Measurements from ENCODE around the gene CHST15. TPM values are rescaled to one million over a fixed set of nuclear protein-coding genes. Genes with fewer than 3 reads are reported as not detected.

CHST15 gene
- total RNA-seq, 2 donors from 2014 or later: 18.5 to 21.5 TPM

DNA sequence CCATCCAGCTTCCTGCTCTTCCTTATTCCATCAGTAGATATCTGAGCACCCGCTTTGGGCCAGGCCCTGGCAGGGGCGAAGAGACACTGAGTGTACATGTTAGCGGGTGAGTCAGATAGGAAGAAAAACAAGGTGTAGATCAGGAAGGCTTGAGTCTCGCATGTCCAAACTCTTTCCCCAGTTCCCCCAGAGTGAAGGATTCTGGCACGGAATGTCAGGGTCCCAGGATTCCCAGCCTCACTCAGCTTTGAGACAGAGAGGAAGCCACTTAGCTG lies 24.1 kb upstream of the CHST15 start:
- ATAC-seq (no peak), DNase-seq (no peak)
- Histone ChIP-seq H3K4me1 (no peaks in the 10 kb centered on the region), H3K27ac (no peak overlapping the region), H3K36me3 (replicated peaks in 1 of 2; ENCODE audit: insufficient read depth in 1 of 2, low read depth in 2 of 2) (no peaks in the 10 kb centered on the region), H3K27me3 (no peaks in the 10 kb centered on the region), H3K4me3 (no peak overlapping the region), H3K9me3 (no peaks in the 10 kb centered on the region)
- TF ChIP-seq POLR2A (IDR thresholded peaks at IDR 0.05) (no peak), CTCF (IDR thresholded peaks at IDR 0.05) (no peak)
- WGBS, 2 donors: 85 to 86% methylated on average over 5 of the region's 5 CpGs
- intact Hi-C loops (cut with DNase I): no loop called here

- 54 to 56% methylated on average over 10 to 12 of the region's 12 CpGs for WGBS, 2 donors
- Histone ChIP-seq H3K27ac (no peak overlapping the region), H3K9me3 (no peaks in the 10 kb centered on the region), H3K4me3 (no peak overlapping the region), H3K36me3 (replicated peaks in 1 of 2; ENCODE audit: insufficient read depth in 1 of 2, low read depth in 2 of 2) (no peaks in the 10 kb centered on the region), H3K4me1 (no peaks in the 10 kb centered on the region), H3K27me3 (no peaks in the 10 kb centered on the region)
- peak in 1 of 4 donors; percentile 23 for DNase-seq
- intact Hi-C loops (cut with DNase I): no loop called here
- TF ChIP-seq POLR2A (IDR thresholded peaks at IDR 0.05) (no peak), CTCF (IDR thresholded peaks at IDR 0.05) (no peak)
- ATAC-seq: no peak
Measured at GRCh38 chr10:124116771-124117510, 23.5 kb upstream of the CHST15 start.

GRCh38 chr10:124114696-124115095 lies 21.3 kb upstream of the CHST15 start:
- H3K4me3 ChIP-seq: no peak overlapping the region
- no peak overlapping the region for H3K27ac ChIP-seq
- TF ChIP-seq CTCF (IDR thresholded peaks at IDR 0.05): no peak
- TF ChIP-seq POLR2A (IDR thresholded peaks at IDR 0.05): no peak
- WGBS, 2 donors: 85 to 87% methylated on average over 4 of the region's 4 CpGs
- H3K36me3 ChIP-seq (replicated peaks in 1 of 2; ENCODE audit: insufficient read depth in 1 of 2, low read depth in 2 of 2): no peaks in the 10 kb centered on the region
- DNase-seq (no peak), ATAC-seq (no peak)
- intact Hi-C loops (cut with DNase I): no loop called here
- H3K27me3 ChIP-seq: no peaks in the 10 kb centered on the region
- no peaks in the 10 kb centered on the region for H3K4me1 ChIP-seq
- no peaks in the 10 kb centered on the region for H3K9me3 ChIP-seq

GRCh38 chr10:124112891-124113580 lies 19.6 kb upstream of the CHST15 start:
- H3K4me1 ChIP-seq: no peaks in the 10 kb centered on the region
- no peak for ATAC-seq
- no peak for TF ChIP-seq POLR2A (IDR thresholded peaks at IDR 0.05)
- TF ChIP-seq CTCF (IDR thresholded peaks at IDR 0.05): no peak

DNA sequence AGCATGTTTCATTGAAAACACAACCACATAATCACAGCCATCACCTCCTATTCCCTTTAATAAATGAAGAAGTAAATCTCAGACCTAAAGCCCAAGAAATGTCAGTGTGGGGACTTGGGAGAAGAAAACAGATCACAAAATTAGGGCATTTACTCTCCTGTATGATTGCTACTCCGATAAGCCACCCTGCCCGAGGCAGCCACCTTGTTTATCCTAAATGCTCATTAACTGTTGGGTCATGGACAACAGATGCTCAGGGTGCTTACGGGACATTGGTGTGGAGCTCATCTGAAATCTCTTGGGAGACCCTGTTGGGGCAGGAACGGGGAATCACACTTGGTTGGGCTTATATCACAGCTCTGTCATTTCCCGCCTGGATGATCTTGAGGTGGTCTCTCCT lies 17.5 kb upstream of the CHST15 start:
- TF ChIP-seq POLR2A (IDR thresholded peaks at IDR 0.05): no peak
- no peak for TF ChIP-seq CTCF (IDR thresholded peaks at IDR 0.05)
- DNase-seq (no peak), ATAC-seq (no peak)
- intact Hi-C loops (cut with DNase I): no loop called here
- H3K36me3 ChIP-seq (replicated peaks in 1 of 2; ENCODE audit: insufficient read depth in 1 of 2, low read depth in 2 of 2): no peaks in the 10 kb centered on the region
- H3K27ac ChIP-seq: no peak overlapping the region
- no peaks in the 10 kb centered on the region for H3K9me3 ChIP-seq
- H3K27me3 ChIP-seq: no peaks in the 10 kb centered on the region
- peaks cover 17% of the 10 kb centered on the region for H3K4me1 ChIP-seq
- H3K4me3 ChIP-seq: no peak overlapping the region
- WGBS, 2 donors: 72 to 86% methylated on average over 5 of the region's 5 CpGs

More at GRCh38 chr10:124112891-124113580, 19.6 kb upstream of the CHST15 start:
- Histone ChIP-seq H3K4me3 (no peak overlapping the region), H3K27ac (no peak overlapping the region), H3K27me3 (no peaks in the 10 kb centered on the region), H3K36me3 (replicated peaks in 1 of 2; ENCODE audit: insufficient read depth in 1 of 2, low read depth in 2 of 2) (no peaks in the 10 kb centered on the region), H3K9me3 (no peaks in the 10 kb centered on the region)
- intact Hi-C loops (cut with DNase I): no loop called here
- WGBS, 2 donors: 67 to 73% methylated on average over 16 of the region's 16 CpGs
- no peak for DNase-seq
